ENCODE data around the gene GRHL3.

GRHL3 gene

GRCh38 chr1:24385160-24385940 is 66.2 kb downstream of the GRHL3 start:
- Histone ChIP-seq H3K27ac (peak overlapping the region in 19 of 21 experiments; percentile 10 to 83 (median 64)), H3K4me3 (no peak overlapping the region)

- Histone ChIP-seq H3K27ac (peak overlapping the region in 6 of 21 experiments; percentile 10 to 52 (median 17)), H3K4me3 (no peak overlapping the region)
Measured at GRCh38 chr1:24386241-24386640, 67.1 kb downstream of the GRHL3 start.

- Histone ChIP-seq H3K4me3 (no peak overlapping the region), H3K27ac (peak overlapping the region in 3 of 21 experiments; percentile 10 to 37 (median 17))
Measured at GRCh38 chr1:24386931-24387330, 67.8 kb downstream of the GRHL3 start.

GRCh38 chr1:24387636-24388175 is 68.5 kb downstream of the GRHL3 start:
- H3K27ac ChIP-seq = peak overlapping the region in 1 of 21 experiments; percentile 1
- no peak overlapping the region for H3K4me3 ChIP-seq

- peak overlapping the region in 2 of 21 experiments; percentile 1 to 18 for H3K27ac ChIP-seq
- H3K4me3 ChIP-seq = no peak overlapping the region
Measured at GRCh38 chr1:24388331-24388885, 69.3 kb downstream of the GRHL3 start.

GRCh38 chr1:24389231-24389678 is 70.1 kb downstream of the GRHL3 start:
- no peak overlapping the region for H3K4me3 ChIP-seq
- H3K27ac ChIP-seq = peak overlapping the region in 4 of 21 experiments; percentile 1 to 36 (median 12)

GRCh38 chr1:24390924-24391782 is 72.0 kb downstream of the GRHL3 start:
- Histone ChIP-seq H3K27ac (peak overlapping the region in 19 of 21 experiments; percentile 1 to 88 (median 69)), H3K4me3 (no peak overlapping the region)

- Histone ChIP-seq H3K27ac (peak overlapping the region; percentile 1 to 88 (median 69)), H3K4me3 (no peak overlapping the region)
Measured at GRCh38 chr1:24391882-24392603, 72.9 kb downstream of the GRHL3 start.

- no peak overlapping the region for H3K4me3 ChIP-seq
- peak overlapping the region in 14 of 21 experiments; percentile 14 to 88 (median 70) for H3K27ac ChIP-seq
Measured at GRCh38 chr1:24392604-24392946, 73.4 kb downstream of the GRHL3 start.

- Histone ChIP-seq H3K4me3 (no peak overlapping the region), H3K27ac (peak overlapping the region in 8 of 21 experiments; percentile 5 to 88 (median 30))
Measured at GRCh38 chr1:24392982-24393650, 74.0 kb downstream of the GRHL3 start.

- peak overlapping the region in 5 of 21 experiments; percentile 5 to 82 (median 29) for H3K27ac ChIP-seq
Measured at GRCh38 chr1:24393892-24394291, 74.7 kb downstream of the GRHL3 start.

GRCh38 chr1:24400065-24400464 is 80.9 kb downstream of the GRHL3 start:
- Histone ChIP-seq H3K4me3 (no peak overlapping the region), H3K27ac (no peak overlapping the region)

More at GRCh38 chr1:24393892-24394291, 74.7 kb downstream of the GRHL3 start:
- no peak overlapping the region for H3K4me3 ChIP-seq

GRCh38 chr1:24403806-24404205 is 84.6 kb downstream of the GRHL3 start:
- no peak overlapping the region for H3K4me3 ChIP-seq

More at GRCh38 chr1:24403806-24404205, 84.6 kb downstream of the GRHL3 start:
- no peak overlapping the region for H3K27ac ChIP-seq
